K562 (cell line): Measurements from ENCODE around the gene HFE. TPM values are rescaled to one million over a fixed set of nuclear protein-coding genes. Genes with fewer than 3 reads are reported as not detected.

ENCODE experiments used
- ADNP ChIP-seq: fragments of 200-800 bp; sonication (Bioruptor generic); IDR thresholded peaks from 2 replicates; pipeline ENCODE4 v1.6.1; 2016; ENCODE audit warnings: missing genetic modification characterization, missing compliant biosample characterization
- BCL6 ChIP-seq: fragments of 250-450 bp; sonication (Bioruptor Pico); IDR thresholded peaks from 2 replicates; pipeline ENCODE4 v1.4.0; 2020
- CC2D1A ChIP-seq: fragments of 450-650 bp; IDR thresholded peaks from 2 replicates; pipeline ENCODE4 v1.6.1; 2017; ENCODE audit warnings: mild to moderate bottlenecking
- CHD2 ChIP-seq: IDR thresholded peaks from 2 replicates; pipeline ENCODE4 v1.6.1; 2011; ENCODE audit warnings: low read depth, low read length
- ETV6 ChIP-seq, 3 experiments: fragments of 150-350 bp in 1 of 3; sonication (generic) in 1 of 3; formaldehyde crosslinking in 1 of 3; IDR thresholded peaks; 2 replicates each; pipeline versions ENCODE4 v1.6.1 to v1.8.0; 2014 to 2022; ENCODE audit warnings: borderline replicate concordance in 2 of 3, low read depth in 2 of 3, antibody characterized with exemption in 1 of 3, low read length in 1 of 3, mild to moderate bottlenecking in 1 of 3, missing genetic modification reagents in 1 of 3
- FIP1L1 ChIP-seq: fragments of 200-400 bp; formaldehyde crosslinking; IDR thresholded peaks from 2 replicates; pipeline ENCODE4 v1.6.1; 2018; ENCODE audit warnings: mild to moderate bottlenecking, low read depth, low read length; ENCODE audit not compliant: poor library complexity, severe bottlenecking
- ID3 ChIP-seq, 2 experiments: fragments of 250-450 bp in 1 of 2; fragments of 450-650 bp in 1 of 2; sonication (Bioruptor Pico) in 1 of 2; IDR thresholded peaks; 2 replicates each; pipeline versions ENCODE4 v1.6.1 to v1.8.0; 2016 to 2021; ENCODE audit warnings: mild to moderate bottlenecking in 2 of 2, moderate library complexity in 2 of 2, missing compliant biosample characterization in 1 of 2, missing genetic modification characterization in 1 of 2
- KDM2B ChIP-seq: fragments of 250-450 bp; sonication (Bioruptor Pico); IDR thresholded peaks from 2 replicates; pipeline ENCODE4 v1.8.0; 2021; ENCODE audit warnings: mild to moderate bottlenecking, moderate library complexity
- MECOM ChIP-seq: fragments of 250-450 bp; sonication (Bioruptor Pico); IDR thresholded peaks from 2 replicates; pipeline ENCODE4 v1.8.0; 2022; ENCODE audit warnings: inconsistent platforms
- NBN ChIP-seq: fragments of 450-650 bp; IDR thresholded peaks from 2 replicates; pipeline ENCODE4 v1.6.1; 2016; ENCODE audit warnings: low read depth, mild to moderate bottlenecking
- NFATC3 ChIP-seq: fragments of 450-650 bp; IDR thresholded peaks from 2 replicates; pipeline ENCODE4 v1.6.1; 2017; ENCODE audit warnings: mild to moderate bottlenecking
- NFYB ChIP-seq: IDR thresholded peaks from 2 replicates; pipeline ENCODE4 v1.6.1; 2011; ENCODE audit warnings: mild to moderate bottlenecking, moderate library complexity; ENCODE audit not compliant: insufficient read length; ENCODE audit errors: extremely low read depth
- POLR2G ChIP-seq: fragments of 200-400 bp; formaldehyde crosslinking; IDR thresholded peaks from 2 replicates; pipeline ENCODE4 v1.6.1; 2017; ENCODE audit warnings: low read depth, mild to moderate bottlenecking, antibody characterized with exemption, low read length, moderate library complexity
- PRPF4 ChIP-seq: fragments of 200-400 bp; formaldehyde crosslinking; IDR thresholded peaks from one replicate; pipeline ENCODE4 v1.6.1; 2017; ENCODE audit warnings: low read length, low read depth, mild to moderate bottlenecking; ENCODE audit not compliant: insufficient read depth, poor library complexity, severe bottlenecking
- PTRF ChIP-seq: fragments of 450-650 bp; IDR thresholded peaks from 2 replicates; pipeline ENCODE4 v1.6.1; 2016; ENCODE audit warnings: mild to moderate bottlenecking, missing genetic modification characterization, missing compliant biosample characterization
- RFX5 ChIP-seq: IDR thresholded peaks from 2 replicates; pipeline ENCODE4 v1.6.1; 2011; ENCODE audit warnings: low read depth, mild to moderate bottlenecking, improper control_type of control experiment, low read length
- RREB1 ChIP-seq: fragments of 250-450 bp; sonication (Bioruptor Pico); IDR thresholded peaks from 2 replicates; pipeline ENCODE4 v1.4.0; 2020
- SAP30 ChIP-seq: fragments of 200-600 bp; sonication (generic); IDR thresholded peaks from 2 replicates; pipeline ENCODE4 v1.6.1; 2012; ENCODE audit warnings: borderline replicate concordance, low read depth, mild to moderate bottlenecking, moderate library complexity, low read length, control low read depth, inconsistent platforms; ENCODE audit not compliant: insufficient read depth, poor library complexity, severe bottlenecking
- XRCC5 ChIP-seq: fragments of 200-400 bp; formaldehyde crosslinking; IDR thresholded peaks from 2 replicates; pipeline ENCODE4 v1.6.1; 2017; ENCODE audit warnings: low read depth, mild to moderate bottlenecking, low read length
- ZFP36 ChIP-seq: fragments of 150-350 bp; IDR thresholded peaks from 2 replicates; pipeline ENCODE4 v1.6.1; 2018; ENCODE audit warnings: low read length, low read depth; ENCODE audit not compliant: partially characterized antibody
- polyA plus RNA-seq, 8 experiments: library from polyadenylated mRNA; depleted of rRNA in 4 of 8; stranded (reverse) in 5 of 8; unstranded in 3 of 8; fragments of >200 nt; fragmentation: Nextera tagmentation in 2 of 8; fragmentation: Illumina TruSeq in 1 of 8; extraction: Ambion mirVana in 2 of 8; extraction: Trizol in 1 of 8; gene quantifications; 2 replicates each; pipeline versions ENCODE4 v1.2.1 to v1.2.3, GENCODE V29; 2011 to 2014; ENCODE audit warnings: inconsistent platforms in 1 of 8, missing spikeins in 1 of 8
- total RNA-seq, 7 experiments: library from RNA; depleted of rRNA in 6 of 7; stranded (reverse); fragments of >200 nt in 6 of 7; fragmentation: Illumina TruSeq in 2 of 7; extraction: Trizol in 2 of 7; gene quantifications; 2 replicates each; pipeline versions ENCODE4 v1.2.1 to v1.2.3, GENCODE V29; 2011 to 2021; ENCODE audit warnings: low replicate concordance in 1 of 7

The HFE gene
- total and polyA plus RNA-seq, 9 of the 15 experiments (the other 6 are each of a cell fraction or from before 2014, with no cell fraction given) = 0.14 to 1.2 (median 0.76) TPM

GRCh38 chr6:26104457-26105108 is 17.4 kb downstream of the HFE start (continued):
- TF ChIP-seq ID3 (CRISPR knock-in tag; IDR thresholded peaks at IDR 0.05) = no peak
- TF ChIP-seq ID3 (tag; IDR thresholded peaks at IDR 0.05) = no peak
- TF ChIP-seq FIP1L1 = peak; percentile 39
- peak; percentile 12; the same call in 1 of the 2 replicates for TF ChIP-seq CC2D1A
- 0 out of 2 replicates have a peak, but pooled peaks have one; percentile 34 for TF ChIP-seq RREB1 (CRISPR knock-in tag)
- no peak for TF ChIP-seq NFATC3
- 0 out of 2 replicates have a peak, but pooled peaks have one; percentile 33 for TF ChIP-seq MECOM (CRISPR knock-in tag)
- TF ChIP-seq ADNP (tag) = 0 out of 2 replicates have a peak, but pooled peaks have one; percentile 20
- no peak for TF ChIP-seq BCL6
- 0 out of 2 replicates have a peak, but pooled peaks have one; percentile 9 for TF ChIP-seq XRCC5
- TF ChIP-seq KDM2B (CRISPR knock-in tag) = 0 out of 2 replicates have a peak, but pooled peaks have one; percentile 36
- no peak for TF ChIP-seq PRPF4
- no peak for TF ChIP-seq NBN
- TF ChIP-seq POLR2G = peak; percentile 67
- no peak for TF ChIP-seq ETV6 (IDR thresholded peaks at IDR 0.05; ENCODE audit: borderline replicate concordance in 1 of 2, low read depth in 2 of 2, low read length in 1 of 2)
- no peak for TF ChIP-seq ETV6 (CRISPR knock-in tag; IDR thresholded peaks at IDR 0.05; ENCODE audit: borderline replicate concordance)
- TF ChIP-seq SAP30 = no peak
- TF ChIP-seq ZFP36 = no peak
- TF ChIP-seq NFYB = no peak
- TF ChIP-seq CHD2 = peak; percentile 36; the same call in 1 of the 2 replicates
- TF ChIP-seq PTRF (tag) = no peak
- TF ChIP-seq RFX5 = 0 out of 2 replicates have a peak, but pooled peaks have one; percentile 31
